Measurements from ENCODE around the gene RGS17.
"Not testable (repeated sequence)": the region's sequence is repeated elsewhere in the genome, so short reads cannot be mapped to it uniquely, and the experiment has no call there.

RGS17 gene

GRCh38 chr6:153131037-153131981 is at the start of gene RGS17:
TSS of gene RGS17 (minus strand) at chr6:153131282. CDS start at chr6:153044018, 87,264 bp downstream.
- DNase-seq: no peak

GRCh38 chr6:153172815-153173214 is 41.7 kb upstream of the RGS17 start:
- DNase-seq: no peak

GRCh38 chr6:153170511-153170910 is 39.4 kb upstream of the RGS17 start:
- DNase-seq: no peak

GRCh38 chr6:153167907-153168306 is 36.8 kb upstream of the RGS17 start:
- no peak for DNase-seq

DNA sequence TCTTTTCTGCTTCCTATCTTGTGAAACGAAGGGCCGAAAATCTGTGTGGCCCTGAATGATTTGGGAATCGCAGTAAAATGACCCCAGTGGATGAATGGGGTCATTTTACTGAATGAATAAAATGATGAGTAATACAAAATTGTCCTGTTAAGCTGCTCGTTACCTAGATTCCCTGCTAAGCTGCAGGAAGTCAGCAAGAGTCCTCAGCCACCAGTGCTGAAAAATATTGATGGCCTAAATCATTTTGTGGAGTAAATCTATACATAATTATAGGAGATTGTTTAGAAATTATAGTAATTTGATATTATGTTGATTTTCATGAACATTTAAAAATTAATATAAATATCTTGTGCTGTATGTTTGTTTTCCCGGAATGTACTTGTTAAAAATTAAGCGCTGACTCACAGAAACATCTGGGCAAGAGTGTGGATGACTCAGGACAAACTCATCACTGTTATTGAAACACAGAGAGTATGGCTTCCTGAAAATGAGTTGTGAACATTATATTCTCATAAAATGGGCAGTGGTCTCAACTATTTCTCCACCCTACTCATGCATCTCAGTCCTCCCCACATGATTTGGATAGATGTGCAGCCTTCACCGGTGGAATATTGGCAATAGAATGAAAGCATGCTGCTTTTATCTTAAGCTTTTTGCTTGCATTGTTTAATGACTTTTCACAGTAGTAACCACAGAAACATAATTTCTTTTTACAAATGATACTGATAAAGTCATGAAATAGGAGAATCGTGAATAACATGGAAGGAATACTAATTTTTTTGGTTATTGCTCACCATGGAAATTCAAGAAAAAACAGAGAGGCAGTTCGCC is 36.2 kb upstream of the RGS17 start:
- DNase-seq: no peak

DNA sequence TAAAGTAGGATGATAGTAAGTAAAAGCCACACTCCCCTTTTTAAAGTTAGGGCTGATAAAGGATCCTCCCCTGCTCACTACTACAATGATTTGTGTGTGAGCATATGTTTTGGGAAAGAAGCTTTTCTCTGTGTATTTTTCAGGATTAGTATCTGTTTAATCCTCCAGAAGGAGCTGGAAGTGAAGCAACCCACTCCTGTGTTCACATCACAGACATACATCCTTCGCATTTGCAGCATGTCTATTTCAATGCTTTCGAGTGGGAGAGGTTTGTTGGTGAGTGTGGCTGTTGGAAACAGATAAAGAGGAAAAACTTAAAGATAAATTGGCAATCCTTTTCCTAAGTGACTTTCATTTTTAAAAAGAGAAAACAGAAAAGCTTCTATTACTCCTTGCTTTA is 31.6 kb upstream of the RGS17 start:
- no peak for DNase-seq

- no peak for DNase-seq
Observed at GRCh38 chr6:153162172-153162571, 31.1 kb upstream of the RGS17 start.

- no peak for DNase-seq
Observed at GRCh38 chr6:153160221-153160620, 29.1 kb upstream of the RGS17 start.

DNA sequence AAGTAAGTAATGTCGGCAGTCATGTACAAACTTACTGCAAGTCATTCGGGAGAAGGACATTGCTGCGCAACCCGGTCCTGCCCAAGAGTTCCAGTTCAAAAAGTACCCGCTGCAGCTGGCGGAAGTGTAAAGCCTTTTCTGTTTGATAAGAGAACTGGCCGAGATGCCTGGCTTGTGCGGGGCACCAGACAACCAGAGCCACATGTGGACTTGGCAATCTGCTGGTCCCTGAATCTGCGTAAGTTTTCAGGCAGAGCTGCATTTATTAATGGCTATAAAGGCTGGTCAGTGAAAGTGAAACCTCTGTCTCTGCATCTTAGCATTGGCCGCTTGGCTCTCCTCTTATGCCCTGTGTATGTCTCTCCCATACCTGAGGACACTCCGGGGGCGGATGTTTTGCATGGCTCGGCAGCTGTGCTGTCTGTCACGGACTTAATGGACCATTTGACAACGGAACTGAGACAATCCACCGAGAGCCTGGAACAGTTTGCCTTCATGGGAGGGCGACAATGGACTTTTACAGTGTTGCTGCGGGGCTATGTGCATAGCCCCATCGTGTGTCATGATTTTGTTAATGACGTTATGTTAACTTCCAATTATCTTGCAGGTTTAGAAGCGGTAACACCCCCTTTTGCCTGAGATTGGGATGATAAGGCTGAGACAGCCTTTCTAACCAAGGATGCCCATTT is 19.8 kb upstream of the RGS17 start:
- peak; percentile 65 for DNase-seq

DNA sequence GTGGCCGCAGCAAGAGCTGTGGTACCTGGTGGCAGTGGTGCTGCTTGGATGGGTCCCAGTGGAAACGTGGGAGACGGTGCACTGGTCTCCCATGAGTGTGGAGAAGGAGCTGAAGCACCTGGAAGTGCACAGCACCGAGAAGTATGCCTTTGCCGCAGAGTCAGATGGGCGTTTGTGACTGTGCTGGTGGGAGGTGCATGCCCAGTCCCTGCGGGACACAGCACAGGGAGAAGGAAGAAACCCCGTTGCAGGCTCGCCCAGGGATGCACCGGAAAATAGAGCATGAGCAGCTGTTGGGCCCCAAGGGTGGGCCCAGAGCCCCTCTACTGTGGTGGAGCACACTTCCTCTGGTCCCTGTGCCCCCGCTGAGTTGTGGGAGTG is 19.3 kb upstream of the RGS17 start:
- no peak for DNase-seq

- no peak for DNase-seq
Observed at GRCh38 chr6:153149891-153150290, 18.8 kb upstream of the RGS17 start.

- no peak for DNase-seq
Observed at GRCh38 chr6:153146413-153146812, 15.3 kb upstream of the RGS17 start.

GRCh38 chr6:153145591-153145990 is 14.5 kb upstream of the RGS17 start:
- peak; percentile 70 for DNase-seq

- no peak for DNase-seq
Observed at GRCh38 chr6:153143200-153143599, 12.1 kb upstream of the RGS17 start.

DNA sequence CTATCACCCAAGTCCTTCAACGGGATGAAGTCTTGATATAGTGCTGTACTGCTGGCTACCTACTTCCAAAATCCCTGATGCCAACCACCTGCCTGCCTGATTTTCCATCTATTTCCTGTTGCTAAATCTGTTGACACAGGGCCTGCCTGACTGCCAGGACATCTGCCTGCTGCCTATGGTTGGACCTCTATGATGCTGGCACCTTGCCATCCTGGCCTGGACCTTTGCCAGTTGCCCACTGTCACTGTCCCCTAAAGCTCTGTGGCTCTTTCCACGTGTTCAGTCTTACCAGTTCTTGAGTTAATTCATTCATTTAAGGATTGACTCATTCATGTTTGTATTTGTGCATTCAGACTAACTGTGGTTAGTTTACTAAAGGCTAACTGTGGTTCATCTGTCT is 9.2 kb upstream of the RGS17 start:
- no peak for DNase-seq

GRCh38 chr6:153138930-153139329 is 7.8 kb upstream of the RGS17 start:
- DNase-seq: no peak

DNA sequence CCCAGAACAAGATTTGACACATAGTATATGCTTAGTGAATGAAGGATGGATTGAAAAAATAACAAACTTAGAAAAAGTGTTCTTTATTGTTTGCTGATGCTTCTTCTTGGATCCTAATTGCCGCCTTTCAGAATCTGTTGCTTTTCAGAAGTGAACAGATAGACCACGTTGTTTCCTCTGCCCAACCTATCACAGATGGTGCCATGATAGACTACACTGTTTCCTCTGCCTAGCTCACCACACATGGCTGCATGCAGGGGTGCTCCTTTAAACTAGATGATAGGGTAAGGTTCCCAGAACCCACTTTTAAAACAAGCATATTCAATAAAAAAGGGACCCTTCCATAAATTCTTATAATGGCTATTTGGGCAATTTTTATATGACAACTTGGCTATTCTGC is 4.6 kb upstream of the RGS17 start:
- DNase-seq: no peak

DNA sequence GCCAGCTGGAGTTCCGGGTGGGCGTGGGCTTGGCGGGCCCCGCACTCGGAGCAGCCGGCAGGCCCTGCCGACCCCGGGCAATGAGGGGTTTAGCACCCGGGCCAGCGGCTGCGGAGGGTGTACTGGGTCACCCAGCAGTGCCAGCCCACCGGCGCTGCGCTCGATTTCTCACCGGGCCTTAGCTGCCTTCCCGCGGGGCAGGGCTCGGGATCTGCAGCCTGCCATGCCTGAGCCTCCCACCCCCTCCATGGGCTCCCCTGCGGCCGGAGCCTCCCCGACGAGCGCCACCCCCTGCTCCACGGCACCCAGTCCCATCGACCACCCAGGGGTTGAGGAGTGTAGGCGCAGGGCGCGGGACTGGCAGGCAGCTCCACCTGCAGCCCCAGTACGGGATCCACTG is 2.6 kb upstream of the RGS17 start:
- not testable (repeated sequence) for DNase-seq

- no peak for DNase-seq
Observed at GRCh38 chr6:153130515-153131036, 506 bp downstream of the RGS17 start.

DNA sequence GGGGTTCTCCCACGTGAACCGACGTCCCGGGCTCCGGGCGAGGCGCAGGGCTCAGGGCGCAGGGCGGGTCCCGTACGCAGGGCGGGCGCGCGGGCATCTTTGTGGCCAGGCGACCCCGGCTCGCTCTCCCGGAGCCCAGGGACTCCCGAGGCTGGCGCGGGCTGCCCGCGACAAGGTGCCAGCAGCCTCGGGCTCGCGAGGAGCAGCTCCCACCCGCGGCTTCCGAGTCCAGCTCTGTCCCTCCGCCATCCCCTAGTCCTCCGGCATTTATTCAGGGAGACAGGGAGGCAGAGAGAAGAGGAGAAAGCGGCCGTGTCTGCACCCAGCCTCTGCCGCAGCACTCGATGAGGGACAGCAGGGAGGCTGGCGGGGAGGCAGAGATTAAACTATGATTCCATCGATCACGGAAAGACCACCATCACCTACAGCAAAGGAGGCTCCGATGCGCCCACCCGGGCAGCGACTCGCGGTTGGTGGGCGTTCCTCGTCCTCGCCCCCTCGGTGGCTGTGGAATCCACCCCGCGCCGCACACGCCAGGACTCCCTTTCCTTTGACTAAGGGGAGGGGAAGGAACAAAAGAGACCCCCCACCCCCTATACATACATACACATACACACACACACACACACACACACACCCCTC is 1.1 kb downstream of the RGS17 start:
- DNase-seq: no peak

DNA sequence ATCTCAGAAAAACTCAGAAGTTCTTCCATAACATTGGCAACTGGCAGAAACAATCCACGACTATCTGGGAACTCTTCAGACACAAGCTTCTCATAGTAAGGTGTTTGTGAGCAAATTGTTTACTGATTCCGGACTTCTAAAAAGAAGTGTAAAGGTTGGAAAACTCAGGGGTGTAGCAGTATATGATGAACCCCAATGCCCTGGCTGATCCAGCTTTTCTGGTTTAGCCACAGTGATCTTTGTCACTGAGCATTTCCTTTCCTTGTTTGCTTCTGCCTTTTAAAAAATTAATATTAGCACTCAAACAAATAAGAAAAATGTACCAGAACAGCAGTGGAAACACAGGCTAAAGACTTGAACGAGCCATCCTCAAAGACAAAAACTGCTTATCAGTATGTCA is 4.9 kb downstream of the RGS17 start:
- no peak for DNase-seq

GRCh38 chr6:153125032-153125431 is 6.0 kb downstream of the RGS17 start:
- DNase-seq: no peak

- no peak for DNase-seq
Observed at GRCh38 chr6:153123801-153124200, 7.3 kb downstream of the RGS17 start.
